Measurements from ENCODE around the gene TMEM163.

The TMEM163 gene

GRCh38 chr2:134408791-134409190, 310.0 kb downstream of the TMEM163 start:
- no peak for DNase-seq (ENCODE audit: extremely low spot score)
- TF ChIP-seq CTCF (IDR thresholded peaks at IDR 0.05; ENCODE audit: control extremely low read depth, extremely low read depth, low read depth, missing control alignments): no peak
- ChIA-PET POLR2A (no interaction called here), CTCF (interaction anchor here (0.9 to 2.0 kb wide), 4 partner anchors 10 to 292 kb away, joined by 3 to 9 read pairs (median 4); no protein-coding TSS in a partner anchor)

GRCh38 chr2:134408386-134408785, 310.4 kb downstream of the TMEM163 start:
- no peak for DNase-seq (ENCODE audit: extremely low spot score)
- TF ChIP-seq CTCF (IDR thresholded peaks at IDR 0.05; ENCODE audit: control extremely low read depth, extremely low read depth, low read depth, missing control alignments): no peak
- POLR2A ChIA-PET: no interaction called here
- CTCF ChIA-PET: interaction anchor here (0.9 to 2.0 kb wide), 4 partner anchors 10 to 291 kb away, joined by 3 to 9 read pairs (median 4); no protein-coding TSS in a partner anchor

GRCh38 chr2:134407154-134407890, 311.5 kb downstream of the TMEM163 start:
- ChIA-PET POLR2A (no interaction called here), CTCF (interaction anchor here (0.9 to 1.9 kb wide), 3 partner anchors 44 to 521 kb away, joined by 3 to 6 read pairs (median 4); no protein-coding TSS in a partner anchor)

GRCh38 chr2:134406736-134407135, 312.1 kb downstream of the TMEM163 start:
- no peak for DNase-seq (ENCODE audit: extremely low spot score)
- ChIA-PET CTCF (interaction anchor here (0.9 to 1.9 kb wide), 4 partner anchors 44 to 520 kb away, joined by 3 to 6 read pairs (median 4); no protein-coding TSS in a partner anchor), POLR2A (no interaction called here)
- no peak for TF ChIP-seq CTCF (IDR thresholded peaks at IDR 0.05; ENCODE audit: control extremely low read depth, extremely low read depth, low read depth, missing control alignments)

More at GRCh38 chr2:134407154-134407890, 311.5 kb downstream of the TMEM163 start:
- no peak for TF ChIP-seq CTCF (IDR thresholded peaks at IDR 0.05; ENCODE audit: control extremely low read depth, extremely low read depth, low read depth, missing control alignments)
- DNase-seq (ENCODE audit: extremely low spot score): no peak

GRCh38 chr2:134406311-134406710, 312.5 kb downstream of the TMEM163 start:
- CTCF ChIA-PET: interaction anchor here (0.9 to 1.9 kb wide), 6 partner anchors 9 to 520 kb away, joined by 3 to 6 read pairs (median 3); no protein-coding TSS in a partner anchor
- POLR2A ChIA-PET: no interaction called here
- no peak for TF ChIP-seq CTCF (IDR thresholded peaks at IDR 0.05; ENCODE audit: control extremely low read depth, extremely low read depth, low read depth, missing control alignments)
- no peak for DNase-seq (ENCODE audit: extremely low spot score)
